Tibial artery (tissue), 4 donors: Measurements from ENCODE around the gene PUM2.
"Not testable (repeated sequence)": the region's sequence is repeated elsewhere in the genome, so short reads cannot be mapped to it uniquely, and the experiment has no call there.

ENCODE experiments used
- DNase-seq, 2 donors: peaks; one replicate each; pipeline ENCODE4 v3.0.0-alpha.2; 2019
- H3K27ac ChIP-seq, 2 donors: fragments of 200-600 bp; sonication (generic) in 1 of 2; 1 replicate in 1 of 2; 2 replicates in 1 of 2; pipeline ENCODE4 v1.5.1; 2018 to 2019; ENCODE audit warnings: mild to moderate bottlenecking in 1 of 2
- H3K27me3 ChIP-seq, 2 donors: fragments of 200-600 bp; sonication (generic) in 1 of 2; one replicate each; pipeline versions ENCODE4 v1.5.1 to v1.6.0; 2016 to 2019
- H3K36me3 ChIP-seq, 3 donors: fragments of 200-600 bp; sonication (generic) in 2 of 3; one replicate each; pipeline ENCODE4 v1.5.1; 2016 to 2019; ENCODE audit warnings: mild to moderate bottlenecking in 2 of 3
- H3K4me1 ChIP-seq, 4 donors: fragments of 200-600 bp; sonication (generic) in 2 of 4; 1 replicate in 3 of 4; 2 replicates in 1 of 4; pipeline ENCODE4 v1.5.1; 2016 to 2019
- H3K4me3 ChIP-seq, 2 donors: fragments of 200-600 bp; sonication (generic) in 1 of 2; 1 replicate in 1 of 2; 2 replicates in 1 of 2; pipeline ENCODE4 v1.5.1; 2018 to 2019; ENCODE audit warnings: mild to moderate bottlenecking in 2 of 2
- H3K9me3 ChIP-seq, 3 donors: fragments of 200-600 bp; sonication (generic) in 1 of 3; one replicate each; pipeline ENCODE4 v1.5.1; 2016 to 2019
- CTCF ChIP-seq, 2 experiments: fragments of 200-600 bp in 1 of 2; fragments of 450-650 bp in 1 of 2; IDR thresholded peaks; one replicate each; pipeline ENCODE4 v1.5.1; 2017 to 2019; ENCODE audit warnings: antibody characterized with exemption in 2 of 2, mild to moderate bottlenecking in 1 of 2, moderate library complexity in 1 of 2
- intact Hi-C: fragments of 100-400 bp; cut with DNase I; formaldehyde crosslinking; loops from one replicate; pipeline ENCODE4 v1.15.0; 2023; ENCODE audit warnings: low total_unique reads

The PUM2 gene

DNA sequence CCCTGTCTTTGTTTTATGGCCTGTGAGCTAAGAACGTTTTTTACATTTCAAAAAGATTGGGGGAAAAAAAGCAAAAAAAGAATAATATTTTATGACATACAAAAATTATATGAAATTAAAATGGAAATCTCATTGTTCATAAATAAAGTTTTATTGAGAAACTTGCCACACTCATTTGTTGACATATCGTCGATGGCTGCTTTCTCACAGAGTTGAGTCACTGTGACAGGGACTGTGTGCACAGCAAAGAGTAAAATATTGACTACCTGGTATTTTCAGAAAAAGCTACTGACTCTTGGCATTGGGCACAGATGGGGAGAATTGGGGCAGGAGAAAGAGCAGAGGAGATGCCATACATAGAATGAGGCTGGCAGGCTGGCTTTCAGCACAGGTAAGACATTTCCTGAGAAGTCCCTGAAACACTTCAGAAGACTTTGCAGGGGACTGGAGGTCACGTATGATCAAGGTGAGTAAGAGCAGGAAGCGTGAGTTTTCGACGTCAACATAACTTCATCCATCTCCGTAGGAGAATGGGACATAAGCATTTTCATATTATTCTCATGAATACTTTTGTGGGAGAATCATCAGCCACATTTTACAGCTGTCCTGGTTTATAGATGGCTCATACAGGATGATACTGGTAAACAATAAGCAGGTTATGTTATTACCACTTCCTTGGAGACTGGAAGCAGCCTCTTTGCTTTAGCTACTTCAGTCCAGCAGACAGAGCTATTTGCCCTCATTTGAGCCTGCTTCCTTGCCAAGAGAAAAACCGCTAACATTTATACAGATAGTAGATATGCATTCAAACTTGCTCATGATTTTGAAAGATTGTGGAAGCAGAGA, 32.5 kb upstream of the PUM2 start:
- Histone ChIP-seq H3K4me3 (no peak overlapping the region), H3K27ac (no peak overlapping the region), H3K9me3 (no peaks in the 10 kb centered on the region), H3K4me1 (peaks cover 0 to 19% (median 10%) of the 10 kb centered on the region in 4 donors), H3K27me3 (no peaks in the 10 kb centered on the region), H3K36me3 (no peaks in the 10 kb centered on the region)
- TF ChIP-seq CTCF (IDR thresholded peaks at IDR 0.05): no peak
- intact Hi-C loops: no loop called here
- no peak for DNase-seq

DNA sequence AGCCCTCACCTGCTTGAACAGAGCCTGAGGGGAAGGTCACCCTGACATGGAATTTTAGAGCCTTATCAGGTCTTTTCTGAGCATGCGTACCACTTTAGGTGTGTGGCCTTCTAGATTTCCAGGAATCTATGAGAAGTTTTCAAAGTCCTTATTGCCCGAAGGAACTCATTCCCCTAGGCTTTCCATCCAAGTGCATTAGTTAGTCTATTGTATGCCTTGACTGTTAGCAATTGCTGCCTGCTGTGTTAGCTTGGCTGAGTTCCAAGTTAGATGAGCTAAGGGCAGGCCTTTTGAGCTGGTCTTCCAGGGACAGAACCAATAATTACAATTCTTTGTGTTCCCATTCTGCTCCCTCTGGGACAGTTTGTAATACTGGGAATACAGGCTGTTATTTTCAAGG, 30.8 kb upstream of the PUM2 start:
- Histone ChIP-seq H3K27me3 (no peaks in the 10 kb centered on the region), H3K9me3 (no peaks in the 10 kb centered on the region), H3K4me1 (peaks cover 0 to 19% (median 10%) of the 10 kb centered on the region in 4 donors), H3K36me3 (no peaks in the 10 kb centered on the region), H3K27ac (no peak overlapping the region), H3K4me3 (no peak overlapping the region)
- intact Hi-C loops: no loop called here
- DNase-seq: no peak
- no peak for TF ChIP-seq CTCF (IDR thresholded peaks at IDR 0.05)

GRCh38 chr2:20378891-20379519, 28.4 kb upstream of the PUM2 start:
- peak; percentile 84 to 95 for DNase-seq
- H3K4me3 ChIP-seq: no peak overlapping the region
- no peaks in the 10 kb centered on the region for H3K36me3 ChIP-seq
- H3K27ac ChIP-seq: peak overlapping the region; percentile 60 to 74
- H3K9me3 ChIP-seq: no peaks in the 10 kb centered on the region
- TF ChIP-seq CTCF (IDR thresholded peaks at IDR 0.05): peak; percentile 81
- intact Hi-C loops: loop anchor here (5.0 kb wide), 1 partner anchor 268 kb away; no protein-coding TSS in a partner anchor
- peaks cover 0 to 19% (median 10%) of the 10 kb centered on the region in 4 donors for H3K4me1 ChIP-seq
- H3K27me3 ChIP-seq: no peaks in the 10 kb centered on the region

GRCh38 chr2:20378341-20378740, 27.7 kb upstream of the PUM2 start:
- intact Hi-C loops: loop anchor here (5.0 kb wide), 1 partner anchor 269 kb away; no protein-coding TSS in a partner anchor
- no peak for DNase-seq
- H3K4me1 ChIP-seq: peaks cover 0 to 19% (median 10%) of the 10 kb centered on the region in 4 donors
- no peak overlapping the region for H3K4me3 ChIP-seq
- H3K9me3 ChIP-seq: no peaks in the 10 kb centered on the region
- no peaks in the 10 kb centered on the region for H3K27me3 ChIP-seq
- no peaks in the 10 kb centered on the region for H3K36me3 ChIP-seq
- TF ChIP-seq CTCF (IDR thresholded peaks at IDR 0.05): no peak
- H3K27ac ChIP-seq: peak overlapping the region in 1 of 2 donors; percentile 74

GRCh38 chr2:20377741-20378140, 27.1 kb upstream of the PUM2 start:
- TF ChIP-seq CTCF (IDR thresholded peaks at IDR 0.05): no peak
- intact Hi-C loops: loop anchor here (5.0 kb wide), 1 partner anchor 270 kb away; no protein-coding TSS in a partner anchor

DNA sequence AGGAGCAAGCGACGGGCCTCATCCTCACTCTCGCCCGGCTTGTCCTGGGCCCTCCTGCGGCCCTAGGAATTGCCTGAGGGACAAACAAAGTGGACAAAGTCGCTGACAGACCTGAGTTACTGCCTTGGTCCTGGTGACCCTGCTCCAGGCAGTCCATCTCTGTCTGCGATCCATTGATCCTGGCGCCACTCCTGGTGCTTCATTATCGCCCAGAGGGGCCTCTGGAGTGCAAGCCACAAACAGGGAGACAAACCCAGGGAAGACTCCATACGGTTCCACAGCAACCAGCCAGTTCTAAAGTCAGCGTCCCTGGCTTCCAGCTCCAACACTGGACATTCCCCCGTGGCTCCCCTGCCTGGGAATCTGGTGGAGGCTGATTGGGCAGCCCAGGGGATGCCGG, 24.3 kb upstream of the PUM2 start:
- DNase-seq, H3K9me3 ChIP-seq, H3K36me3 ChIP-seq, H3K4me3 ChIP-seq, H3K27me3 ChIP-seq, H3K27ac ChIP-seq: not testable (repeated sequence)
- peaks cover 0 to 11% (median 7%) of the 10 kb centered on the region in 4 donors for H3K4me1 ChIP-seq
- intact Hi-C loops: loop anchor here (5.0 kb wide), 1 partner anchor 272 kb away; no protein-coding TSS in a partner anchor

More at GRCh38 chr2:20377741-20378140, 27.1 kb upstream of the PUM2 start:
- Histone ChIP-seq H3K9me3 (no peaks in the 10 kb centered on the region), H3K4me3 (no peak overlapping the region), H3K27ac (no peak overlapping the region), H3K36me3 (no peaks in the 10 kb centered on the region), H3K27me3 (no peaks in the 10 kb centered on the region), H3K4me1 (peaks cover 0 to 19% (median 10%) of the 10 kb centered on the region in 4 donors)
- no peak for DNase-seq
